HepG2 (cell line): ENCODE measurements around the gene ZMYND8. TPM values are rescaled to one million over a fixed set of nuclear protein-coding genes. Genes with fewer than 3 reads are reported as not detected.
A peak's percentile ranks its signal among the peaks of the same experiment; 100 is the strongest.

ENCODE experiments used
- CREM ChIP-seq, 2 experiments: sonication (generic) in 1 of 2; formaldehyde crosslinking in 1 of 2; IDR thresholded peaks; 2 replicates each; pipeline versions ENCODE4 v1.4.0 to v1.6.1; 2016 to 2020; ENCODE audit warnings: antibody characterized with exemption in 1 of 2, mild to moderate bottlenecking in 1 of 2, missing genetic modification reagents in 1 of 2
- MTA1 ChIP-seq: sonication (generic); formaldehyde crosslinking; IDR thresholded peaks from 2 replicates; pipeline ENCODE4 v1.4.0; 2020; ENCODE audit warnings: missing genetic modification reagents, mild to moderate bottlenecking, borderline replicate concordance
- NCOR1 ChIP-seq: fragments of 200-600 bp; sonication (generic); IDR thresholded peaks from 2 replicates; pipeline ENCODE4 v1.7.0; 2017; ENCODE audit warnings: antibody characterized with exemption, low read length, borderline replicate concordance
- PCBP1 ChIP-seq: fragments of 200-400 bp; formaldehyde crosslinking; IDR thresholded peaks from 2 replicates; pipeline ENCODE4 v1.6.1; 2017; ENCODE audit warnings: mild to moderate bottlenecking, low read depth, low read length, borderline replicate concordance
- RBM39 ChIP-seq: fragments of 200-400 bp; formaldehyde crosslinking; IDR thresholded peaks from one replicate; pipeline ENCODE4 v1.6.1; 2018; ENCODE audit warnings: antibody characterized with exemption, mild to moderate bottlenecking, low read depth, low read length; ENCODE audit not compliant: poor library complexity, severe bottlenecking
- ZNF24 ChIP-seq: fragments of 450-650 bp; IDR thresholded peaks from 2 replicates; pipeline ENCODE4 v1.6.1; 2017; ENCODE audit warnings: antibody characterized with exemption, mild to moderate bottlenecking
- ZNF761 ChIP-seq: sonication (generic); formaldehyde crosslinking; conservative IDR thresholded peaks from 2 replicates; pipeline ENCODE4 v1.4.0; 2020; ENCODE audit warnings: mild to moderate bottlenecking, missing genetic modification reagents
- ZZZ3 ChIP-seq: sonication (generic); formaldehyde crosslinking; IDR thresholded peaks from 2 replicates; pipeline ENCODE4 v1.4.0; 2020; ENCODE audit warnings: missing genetic modification reagents, mild to moderate bottlenecking, borderline replicate concordance
- polyA plus RNA-seq, 8 experiments: library from polyadenylated mRNA; depleted of rRNA in 3 of 8; stranded (reverse) in 7 of 8; unstranded in 1 of 8; fragments of >200 nt; fragmentation: Illumina TruSeq in 4 of 8; extraction: Trizol in 4 of 8; gene quantifications; 2 replicates each; pipeline versions ENCODE4 v1.2.1 to v1.2.3, GENCODE V29; 2011 to 2016; ENCODE audit warnings: low read depth in 4 of 8, missing spikeins in 1 of 8, mixed read lengths in 1 of 8; ENCODE audit not compliant: insufficient read depth in 1 of 8
- total RNA-seq, 5 experiments: library from RNA; depleted of rRNA; stranded (reverse); fragments of >200 nt; fragmentation: Illumina TruSeq; extraction: Trizol; gene quantifications; 2 replicates each; pipeline ENCODE4 v1.2.3, GENCODE V29; 2016; ENCODE audit warnings: low read depth in 1 of 5
- TF ChIP-seq, protein P1 (sequence below): IDR thresholded peaks from 2 replicates; pipeline ENCODE4 v1.6.1; 2016; ENCODE audit warnings: mild to moderate bottlenecking
- TF ChIP-seq, protein P2 (sequence below): sonication (generic); formaldehyde crosslinking; IDR thresholded peaks from 2 replicates; pipeline ENCODE4 v1.4.0; 2020; ENCODE audit warnings: missing genetic modification reagents, mild to moderate bottlenecking, borderline replicate concordance
- TF ChIP-seq, protein P3 (sequence below): IDR thresholded peaks from 2 replicates; pipeline ENCODE4 v1.6.1; 2016; ENCODE audit warnings: low read depth
- TF ChIP-seq, protein P4 (sequence below): sonication (generic); formaldehyde crosslinking; IDR thresholded peaks from 2 replicates; pipeline ENCODE4 v1.4.0; 2020; ENCODE audit warnings: missing genetic modification reagents
- TF ChIP-seq, protein P5 (sequence below): sonication (generic); formaldehyde crosslinking; IDR thresholded peaks from 2 replicates; pipeline ENCODE4 v1.9.0; 2021; ENCODE audit warnings: missing genetic modification reagents, borderline replicate concordance
- TF ChIP-seq, protein P6 (sequence below), 2 experiments: fragments of 450-650 bp in 1 of 2; sonication (generic) in 1 of 2; formaldehyde crosslinking; IDR thresholded peaks; 2 replicates each; pipeline versions ENCODE4 v1.5.0 to v1.8.0; 2020 to 2022; ENCODE audit warnings: mild to moderate bottlenecking in 1 of 2, missing genetic modification reagents in 1 of 2

ZMYND8 gene
- total and polyA plus RNA-seq, 2 of the 13 experiments (the other 11 are each of a cell fraction or from before 2014, with no cell fraction given) = 53.9 to 84.7 TPM

DNA sequence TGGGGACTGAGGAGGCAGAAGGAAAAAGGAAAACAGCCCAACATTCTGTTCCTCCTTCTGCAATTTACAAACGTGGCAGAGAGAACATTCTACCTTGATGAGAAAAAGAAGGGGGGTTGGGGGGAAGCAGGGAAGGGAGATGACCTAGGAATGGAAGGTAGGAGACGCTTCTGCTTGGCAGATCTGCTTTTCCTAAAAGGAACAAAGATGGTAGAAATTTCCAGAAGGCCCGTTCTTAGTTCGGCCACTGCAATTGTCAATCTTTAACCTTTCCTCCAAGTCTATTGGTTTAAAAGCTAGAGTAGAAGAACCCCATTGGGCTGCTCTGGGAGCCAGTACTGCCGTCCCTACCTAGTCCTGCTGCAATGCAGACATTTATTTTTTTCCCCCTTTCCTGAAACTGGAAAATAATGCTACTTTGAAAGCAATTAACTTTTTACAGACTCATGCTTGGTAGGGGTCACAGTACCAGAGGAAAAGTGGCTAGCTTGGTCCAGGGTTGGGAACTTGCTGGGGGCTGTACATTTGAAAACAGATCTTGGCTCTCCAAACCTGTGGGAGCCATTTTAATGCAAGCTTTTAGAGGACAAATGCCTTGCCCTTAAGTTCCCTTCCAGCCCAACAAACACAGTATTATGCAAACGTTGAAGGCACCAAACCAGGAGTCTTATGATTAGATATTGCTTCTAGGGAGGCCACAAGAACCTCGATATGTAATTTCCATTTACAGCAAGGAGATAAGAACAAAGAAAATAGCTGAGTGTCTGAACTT is 2.6 kb downstream of the ZMYND8 start (continued):
- TF ChIP-seq MTA1 (CRISPR knock-in tag) (no peak), CREM (IDR thresholded peaks at IDR 0.05) (no peak), CREM (CRISPR knock-in tag; IDR thresholded peaks at IDR 0.05) (no peak), ZNF24 (no peak), PCBP1 (no peak), ZNF761 (no peak), ZZZ3 (CRISPR knock-in tag) (no peak), NCOR1 (no peak), RBM39 (no peak)
- TF ChIP-seq, protein P1, sequence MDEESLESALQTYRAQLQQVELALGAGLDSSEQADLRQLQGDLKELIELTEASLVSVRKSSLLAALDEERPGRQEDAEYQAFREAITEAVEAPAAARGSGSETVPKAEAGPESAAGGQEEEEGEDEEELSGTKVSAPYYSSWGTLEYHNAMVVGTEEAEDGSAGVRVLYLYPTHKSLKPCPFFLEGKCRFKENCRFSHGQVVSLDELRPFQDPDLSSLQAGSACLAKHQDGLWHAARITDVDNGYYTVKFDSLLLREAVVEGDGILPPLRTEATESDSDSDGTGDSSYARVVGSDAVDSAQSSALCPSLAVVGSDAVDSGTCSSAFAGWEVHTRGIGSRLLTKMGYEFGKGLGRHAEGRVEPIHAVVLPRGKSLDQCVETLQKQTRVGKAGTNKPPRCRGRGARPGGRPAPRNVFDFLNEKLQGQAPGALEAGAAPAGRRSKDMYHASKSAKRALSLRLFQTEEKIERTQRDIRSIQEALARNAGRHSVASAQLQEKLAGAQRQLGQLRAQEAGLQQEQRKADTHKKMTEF (CRISPR knock-in tag) = peak; percentile 34; the same call in 1 of the 2 replicates
- TF ChIP-seq, protein P2, sequence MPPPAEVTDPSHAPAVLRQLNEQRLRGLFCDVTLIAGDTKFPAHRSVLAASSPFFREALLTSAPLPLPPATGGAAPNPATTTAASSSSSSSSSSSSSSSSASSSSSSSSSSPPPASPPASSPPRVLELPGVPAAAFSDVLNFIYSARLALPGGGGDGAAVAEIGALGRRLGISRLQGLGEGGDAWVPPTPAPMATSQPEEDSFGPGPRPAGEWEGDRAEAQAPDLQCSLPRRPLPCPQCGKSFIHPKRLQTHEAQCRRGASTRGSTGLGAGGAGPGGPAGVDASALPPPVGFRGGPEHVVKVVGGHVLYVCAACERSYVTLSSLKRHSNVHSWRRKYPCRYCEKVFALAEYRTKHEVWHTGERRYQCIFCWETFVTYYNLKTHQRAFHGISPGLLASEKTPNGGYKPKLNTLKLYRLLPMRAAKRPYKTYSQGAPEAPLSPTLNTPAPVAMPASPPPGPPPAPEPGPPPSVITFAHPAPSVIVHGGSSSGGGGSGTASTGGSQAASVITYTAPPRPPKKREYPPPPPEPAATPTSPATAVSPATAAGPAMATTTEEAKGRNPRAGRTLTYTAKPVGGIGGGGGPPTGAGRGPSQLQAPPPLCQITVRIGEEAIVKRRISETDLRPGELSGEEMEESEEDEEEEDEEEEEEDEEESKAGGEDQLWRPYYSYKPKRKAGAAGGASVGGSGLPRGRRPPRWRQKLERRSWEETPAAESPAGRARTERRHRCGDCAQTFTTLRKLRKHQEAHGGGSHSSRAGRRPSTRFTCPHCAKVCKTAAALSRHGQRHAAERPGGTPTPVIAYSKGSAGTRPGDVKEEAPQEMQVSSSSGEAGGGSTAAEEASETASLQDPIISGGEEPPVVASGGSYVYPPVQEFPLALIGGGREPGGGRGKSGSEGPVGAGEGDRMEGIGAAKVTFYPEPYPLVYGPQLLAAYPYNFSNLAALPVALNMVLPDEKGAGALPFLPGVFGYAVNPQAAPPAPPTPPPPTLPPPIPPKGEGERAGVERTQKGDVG (CRISPR knock-in tag) = no peak
- TF ChIP-seq, protein P3, sequence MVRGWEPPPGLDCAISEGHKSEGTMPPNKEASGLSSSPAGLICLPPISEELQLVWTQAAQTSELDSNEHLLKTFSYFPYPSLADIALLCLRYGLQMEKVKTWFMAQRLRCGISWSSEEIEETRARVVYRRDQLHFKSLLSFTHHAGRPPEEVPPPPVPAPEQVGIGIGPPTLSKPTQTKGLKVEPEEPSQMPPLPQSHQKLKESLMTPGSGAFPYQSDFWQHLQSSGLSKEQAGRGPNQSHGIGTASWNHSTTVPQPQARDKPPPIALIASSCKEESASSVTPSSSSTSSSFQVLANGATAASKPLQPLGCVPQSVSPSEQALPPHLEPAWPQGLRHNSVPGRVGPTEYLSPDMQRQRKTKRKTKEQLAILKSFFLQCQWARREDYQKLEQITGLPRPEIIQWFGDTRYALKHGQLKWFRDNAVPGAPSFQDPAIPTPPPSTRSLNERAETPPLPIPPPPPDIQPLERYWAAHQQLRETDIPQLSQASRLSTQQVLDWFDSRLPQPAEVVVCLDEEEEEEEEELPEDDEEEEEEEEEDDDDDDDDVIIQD = peak; percentile 88
- TF ChIP-seq, protein P4, sequence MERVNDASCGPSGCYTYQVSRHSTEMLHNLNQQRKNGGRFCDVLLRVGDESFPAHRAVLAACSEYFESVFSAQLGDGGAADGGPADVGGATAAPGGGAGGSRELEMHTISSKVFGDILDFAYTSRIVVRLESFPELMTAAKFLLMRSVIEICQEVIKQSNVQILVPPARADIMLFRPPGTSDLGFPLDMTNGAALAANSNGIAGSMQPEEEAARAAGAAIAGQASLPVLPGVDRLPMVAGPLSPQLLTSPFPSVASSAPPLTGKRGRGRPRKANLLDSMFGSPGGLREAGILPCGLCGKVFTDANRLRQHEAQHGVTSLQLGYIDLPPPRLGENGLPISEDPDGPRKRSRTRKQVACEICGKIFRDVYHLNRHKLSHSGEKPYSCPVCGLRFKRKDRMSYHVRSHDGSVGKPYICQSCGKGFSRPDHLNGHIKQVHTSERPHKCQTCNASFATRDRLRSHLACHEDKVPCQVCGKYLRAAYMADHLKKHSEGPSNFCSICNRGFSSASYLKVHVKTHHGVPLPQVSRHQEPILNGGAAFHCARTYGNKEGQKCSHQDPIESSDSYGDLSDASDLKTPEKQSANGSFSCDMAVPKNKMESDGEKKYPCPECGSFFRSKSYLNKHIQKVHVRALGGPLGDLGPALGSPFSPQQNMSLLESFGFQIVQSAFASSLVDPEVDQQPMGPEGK = no peak
- TF ChIP-seq, protein P5, sequence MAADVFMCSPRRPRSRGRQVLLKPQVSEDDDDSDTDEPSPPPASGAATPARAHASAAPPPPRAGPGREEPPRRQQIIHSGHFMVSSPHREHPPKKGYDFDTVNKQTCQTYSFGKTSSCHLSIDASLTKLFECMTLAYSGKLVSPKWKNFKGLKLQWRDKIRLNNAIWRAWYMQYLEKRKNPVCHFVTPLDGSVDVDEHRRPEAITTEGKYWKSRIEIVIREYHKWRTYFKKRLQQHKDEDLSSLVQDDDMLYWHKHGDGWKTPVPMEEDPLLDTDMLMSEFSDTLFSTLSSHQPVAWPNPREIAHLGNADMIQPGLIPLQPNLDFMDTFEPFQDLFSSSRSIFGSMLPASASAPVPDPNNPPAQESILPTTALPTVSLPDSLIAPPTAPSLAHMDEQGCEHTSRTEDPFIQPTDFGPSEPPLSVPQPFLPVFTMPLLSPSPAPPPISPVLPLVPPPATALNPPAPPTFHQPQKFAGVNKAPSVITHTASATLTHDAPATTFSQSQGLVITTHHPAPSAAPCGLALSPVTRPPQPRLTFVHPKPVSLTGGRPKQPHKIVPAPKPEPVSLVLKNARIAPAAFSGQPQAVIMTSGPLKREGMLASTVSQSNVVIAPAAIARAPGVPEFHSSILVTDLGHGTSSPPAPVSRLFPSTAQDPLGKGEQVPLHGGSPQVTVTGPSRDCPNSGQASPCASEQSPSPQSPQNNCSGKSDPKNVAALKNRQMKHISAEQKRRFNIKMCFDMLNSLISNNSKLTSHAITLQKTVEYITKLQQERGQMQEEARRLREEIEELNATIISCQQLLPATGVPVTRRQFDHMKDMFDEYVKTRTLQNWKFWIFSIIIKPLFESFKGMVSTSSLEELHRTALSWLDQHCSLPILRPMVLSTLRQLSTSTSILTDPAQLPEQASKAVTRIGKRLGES (CRISPR knock-in tag) = no peak
- TF ChIP-seq, protein P6, sequence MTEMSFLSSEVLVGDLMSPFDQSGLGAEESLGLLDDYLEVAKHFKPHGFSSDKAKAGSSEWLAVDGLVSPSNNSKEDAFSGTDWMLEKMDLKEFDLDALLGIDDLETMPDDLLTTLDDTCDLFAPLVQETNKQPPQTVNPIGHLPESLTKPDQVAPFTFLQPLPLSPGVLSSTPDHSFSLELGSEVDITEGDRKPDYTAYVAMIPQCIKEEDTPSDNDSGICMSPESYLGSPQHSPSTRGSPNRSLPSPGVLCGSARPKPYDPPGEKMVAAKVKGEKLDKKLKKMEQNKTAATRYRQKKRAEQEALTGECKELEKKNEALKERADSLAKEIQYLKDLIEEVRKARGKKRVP (CRISPR knock-in tag; IDR thresholded peaks at IDR 0.05) = no peak
